OCI-LY1 (cell line): ENCODE measurements around the gene GLYATL1.

ENCODE experiments used
- CTCF ChIP-seq: fragments of 200-600 bp; sonication (generic), shearing (Covaris generic); IDR thresholded peaks from 2 replicates; pipeline ENCODE4 v1.5.1; 2017; ENCODE audit warnings: mild to moderate bottlenecking, antibody characterized with exemption, low read length, moderate library complexity, mixed read lengths
- EZH2 ChIP-seq: fragments of 200-600 bp; sonication (generic), shearing (Covaris generic); IDR thresholded peaks from 2 replicates; pipeline ENCODE4 v1.8.0; 2017; ENCODE audit warnings: borderline replicate concordance, mixed run types, mild to moderate bottlenecking, antibody characterized with exemption, low read length, moderate library complexity, mixed read lengths

GRCh38 chr11:58916637-58917036 lies 22.7 kb upstream of the GLYATL1 start:
- TF ChIP-seq CTCF (no peak), EZH2 (no peak)
